HepG2 (cell line): ENCODE measurements around the gene TLR9. TPM values are rescaled to one million over a fixed set of nuclear protein-coding genes. Genes with fewer than 3 reads are reported as not detected.

Source experiments
- ATF7 ChIP-seq, 2 experiments: fragments of 450-650 bp in 1 of 2; sonication (generic) in 1 of 2; formaldehyde crosslinking in 1 of 2; IDR thresholded peaks; 2 replicates each; pipeline versions ENCODE4 v1.4.0 to v1.6.1; 2016 to 2020; ENCODE audit warnings: antibody characterized with exemption in 1 of 2, mild to moderate bottlenecking in 1 of 2, missing genetic modification reagents in 1 of 2
- CCDC6 ChIP-seq: sonication (generic); formaldehyde crosslinking; IDR thresholded peaks from 2 replicates; pipeline ENCODE4 v1.8.1; 2022; ENCODE audit warnings: mild to moderate bottlenecking, missing genetic modification reagents, moderate library complexity
- CREB3 ChIP-seq: sonication (generic); formaldehyde crosslinking; IDR thresholded peaks from 2 replicates; pipeline ENCODE4 v1.5.0; 2020; ENCODE audit warnings: missing genetic modification reagents
- EED ChIP-seq: sonication (generic); formaldehyde crosslinking; IDR thresholded peaks from 2 replicates; pipeline ENCODE4 v1.5.0; 2020; ENCODE audit warnings: mild to moderate bottlenecking, missing genetic modification reagents
- HDAC2 ChIP-seq: sonication (generic); formaldehyde crosslinking; IDR thresholded peaks from 2 replicates; pipeline ENCODE4 v1.4.0; 2020; ENCODE audit warnings: missing genetic modification reagents
- HNF4A ChIP-seq: sonication (generic); formaldehyde crosslinking; IDR thresholded peaks from 2 replicates; pipeline ENCODE4 v1.4.0; 2020; ENCODE audit warnings: missing genetic modification reagents
- KMT2B ChIP-seq: IDR thresholded peaks from 2 replicates; pipeline ENCODE4 v1.6.1; 2016; ENCODE audit warnings: missing genetic modification reagents, missing compliant biosample characterization
- MED1 ChIP-seq: sonication (generic); formaldehyde crosslinking; IDR thresholded peaks from 2 replicates; pipeline ENCODE4 v1.4.0; 2020; ENCODE audit warnings: missing genetic modification reagents
- MLLT10 ChIP-seq: sonication (generic); formaldehyde crosslinking; IDR thresholded peaks from 2 replicates; pipeline ENCODE4 v1.4.0; 2020; ENCODE audit warnings: missing genetic modification reagents
- PRPF4 ChIP-seq: fragments of 200-400 bp; formaldehyde crosslinking; IDR thresholded peaks from 2 replicates; pipeline ENCODE4 v1.6.1; 2016; ENCODE audit warnings: low read length, low read depth; ENCODE audit not compliant: poor library complexity, severe bottlenecking
- RFX5 ChIP-seq: IDR thresholded peaks from 2 replicates; pipeline ENCODE4 v1.6.1; 2011; ENCODE audit warnings: low read depth, low read length, improper control_type of control experiment
- RXRB ChIP-seq: IDR thresholded peaks from 2 replicates; pipeline ENCODE4 v1.6.1; 2016; ENCODE audit warnings: borderline replicate concordance, missing genetic modification reagents, missing compliant biosample characterization
- SKIL ChIP-seq: sonication (generic); formaldehyde crosslinking; IDR thresholded peaks from 2 replicates; pipeline ENCODE4 v1.8.0; 2022; ENCODE audit warnings: missing genetic modification reagents, mild to moderate bottlenecking, moderate library complexity, borderline replicate concordance
- SNAPC5 ChIP-seq: sonication (generic); formaldehyde crosslinking; IDR thresholded peaks from 2 replicates; pipeline ENCODE4 v1.8.1; 2023; ENCODE audit warnings: mild to moderate bottlenecking, missing genetic modification reagents, borderline replicate concordance
- SRSF4 ChIP-seq: fragments of 200-400 bp; formaldehyde crosslinking; IDR thresholded peaks from one replicate; pipeline ENCODE4 v1.6.1; 2018; ENCODE audit warnings: mild to moderate bottlenecking, low read depth, low read length, moderate library complexity; ENCODE audit not compliant: poor library complexity, severe bottlenecking
- ZBTB49 ChIP-seq: sonication (generic); formaldehyde crosslinking; IDR thresholded peaks from 2 replicates; pipeline ENCODE4 v1.4.0; 2020; ENCODE audit warnings: missing genetic modification reagents, borderline replicate concordance
- ZMYM2 ChIP-seq: sonication (generic); formaldehyde crosslinking; IDR thresholded peaks from 2 replicates; pipeline ENCODE4 v1.8.0; 2022; ENCODE audit warnings: mild to moderate bottlenecking, missing genetic modification reagents
- ZNF543 ChIP-seq: sonication (generic); formaldehyde crosslinking; IDR thresholded peaks from 2 replicates; pipeline ENCODE4 v1.4.0; 2020; ENCODE audit warnings: mild to moderate bottlenecking, missing genetic modification reagents
- ZNF687 ChIP-seq: sonication (generic); formaldehyde crosslinking; IDR thresholded peaks from 2 replicates; pipeline ENCODE4 v1.5.1; 2020; ENCODE audit warnings: mild to moderate bottlenecking, missing genetic modification reagents, moderate library complexity
- ZNF891 ChIP-seq: sonication (generic); formaldehyde crosslinking; IDR thresholded peaks from 2 replicates; pipeline ENCODE4 v1.5.0; 2020; ENCODE audit warnings: mild to moderate bottlenecking, missing genetic modification reagents
- polyA plus RNA-seq, 8 experiments: library from polyadenylated mRNA; depleted of rRNA in 3 of 8; stranded (reverse) in 7 of 8; unstranded in 1 of 8; fragments of >200 nt; fragmentation: Illumina TruSeq in 4 of 8; extraction: Trizol in 4 of 8; gene quantifications; 2 replicates each; pipeline versions ENCODE4 v1.2.1 to v1.2.3, GENCODE V29; 2011 to 2016; ENCODE audit warnings: low read depth in 4 of 8, missing spikeins in 1 of 8, mixed read lengths in 1 of 8; ENCODE audit not compliant: insufficient read depth in 1 of 8
- total RNA-seq, 5 experiments: library from RNA; depleted of rRNA; stranded (reverse); fragments of >200 nt; fragmentation: Illumina TruSeq; extraction: Trizol; gene quantifications; 2 replicates each; pipeline ENCODE4 v1.2.3, GENCODE V29; 2016; ENCODE audit warnings: low read depth in 1 of 5

The TLR9 gene
- total and polyA plus RNA-seq, 2 of the 13 experiments (the other 11 are each of a cell fraction or from before 2014, with no cell fraction given) = not detected

GRCh38 chr3:52182196-52182595, 43.2 kb downstream of the TLR9 start (continued):
- no peak for TF ChIP-seq ZMYM2 (CRISPR knock-in tag)
- TF ChIP-seq RFX5 = no peak
- TF ChIP-seq CREB3 = no peak
- 0 out of 2 replicates have a peak, but pooled peaks have one; percentile 47 for TF ChIP-seq MED1
- no peak for TF ChIP-seq CCDC6
- TF ChIP-seq ZNF543 (CRISPR knock-in tag) = no peak
- peak; percentile 52 for TF ChIP-seq ZNF687 (CRISPR knock-in tag)
- no peak for TF ChIP-seq PRPF4
- TF ChIP-seq KMT2B (CRISPR knock-in tag) = no peak
- TF ChIP-seq SRSF4 = no peak
- TF ChIP-seq EED (CRISPR knock-in tag) = no peak
- no peak for TF ChIP-seq MLLT10 (CRISPR knock-in tag)
- TF ChIP-seq HDAC2 (CRISPR knock-in tag) = peak; percentile 46; the same call in 1 of the 2 replicates
- TF ChIP-seq HNF4A (CRISPR knock-in tag) = peak; percentile 81
- TF ChIP-seq ATF7 (IDR thresholded peaks at IDR 0.05) = no peak
- TF ChIP-seq ATF7 (CRISPR knock-in tag; IDR thresholded peaks at IDR 0.05) = 0 out of 2 replicates have a peak, but pooled peaks have one; percentile 12
- no peak for TF ChIP-seq ZNF891 (CRISPR knock-in tag)
- no peak for TF ChIP-seq SNAPC5 (CRISPR knock-in tag)
- 0 out of 2 replicates have a peak, but pooled peaks have one; percentile 36 for TF ChIP-seq SKIL (CRISPR knock-in tag)
- no peak for TF ChIP-seq ZBTB49 (CRISPR knock-in tag)
- TF ChIP-seq RXRB (CRISPR knock-in tag) = peak; percentile 80
